SK-N-SH (cell line): ENCODE measurements around the gene ADNP2. TPM values are rescaled to one million over a fixed set of nuclear protein-coding genes. Genes with fewer than 3 reads are reported as not detected.

ENCODE experiments used
- CTCF ChIA-PET: fragments of 300-600, 350-600 bp; formaldehyde crosslinking; extraction: SDS; loops from one replicate; lab custom pipeline; 2021; lab: Yijun Ruan, JAX
- POLR2A ChIA-PET: fragments of 350-600 bp; sonication (Branson Sonifier 250); formaldehyde crosslinking; extraction: SDS; loops from one replicate; lab custom pipeline; 2020; ENCODE audit warnings: antibody characterized with exemption, inconsistent platforms; lab: Yijun Ruan, JAX
- DNase-seq: peaks from one replicate; pipeline ENCODE4 v3.0.0; 2012
- H2AFZ ChIP-seq: fragments of 200-600 bp; sonication (generic); 2 replicates; pipeline ENCODE4 v1.8.1; 2016; ENCODE audit warnings: antibody characterized with exemption, mild to moderate bottlenecking, low read depth
- H3F3A ChIP-seq: fragments of 200-600 bp; sonication (generic); replicated peaks from 2 replicates; pipeline ENCODE3; 2016; ENCODE audit warnings: antibody characterized with exemption, mild to moderate bottlenecking; ENCODE audit not compliant: insufficient read depth
- H3K27ac ChIP-seq, 2 experiments: fragments of 200-500 bp in 1 of 2; fragments of 200-600 bp in 1 of 2; sonication (Bioruptor generic) in 1 of 2; sonication (generic), shearing (Covaris generic) in 1 of 2; 2 replicates each; pipeline versions ENCODE4 v1.5.1 to v1.6.1; 2014 to 2016; ENCODE audit warnings: low read depth in 2 of 2, inconsistent platforms in 1 of 2, low read length in 1 of 2, mild to moderate bottlenecking in 1 of 2, mixed read lengths in 1 of 2
- H3K27me3 ChIP-seq: fragments of 200-600 bp; sonication (generic), shearing (Covaris generic); 2 replicates; pipeline ENCODE4 v1.6.1; 2016; ENCODE audit warnings: mixed run types; ENCODE audit not compliant: insufficient read depth
- H3K36me3 ChIP-seq, 2 experiments: fragments of 200-500 bp in 1 of 2; fragments of 200-600 bp in 1 of 2; sonication (Bioruptor generic) in 1 of 2; sonication (generic) in 1 of 2; replicated peaks in 1 of 2; 2 replicates each; pipeline versions ENCODE3 to v1.5.1; 2014 to 2016; ENCODE audit warnings: low read length in 1 of 2, mild to moderate bottlenecking in 1 of 2; ENCODE audit not compliant: insufficient read depth in 2 of 2, control insufficient read depth in 1 of 2
- H3K4me1 ChIP-seq, 2 experiments: fragments of 200-500 bp in 1 of 2; fragments of 200-600 bp in 1 of 2; sonication (Bioruptor generic) in 1 of 2; sonication (generic), shearing (Covaris generic) in 1 of 2; 2 replicates each; pipeline versions ENCODE4 v1.5.1 to v1.6.1; 2014 to 2016; ENCODE audit warnings: low read depth in 1 of 2, low read length in 1 of 2, mixed run types in 1 of 2; ENCODE audit not compliant: insufficient read depth in 2 of 2, control insufficient read depth in 1 of 2
- H3K4me2 ChIP-seq: fragments of 200-600 bp; sonication (generic), shearing (Covaris generic); 2 replicates; pipeline ENCODE4 v1.6.1; 2017; ENCODE audit warnings: mixed run types
- H3K4me3 ChIP-seq, 2 experiments: fragments of 200-500 bp in 1 of 2; fragments of 200-600 bp in 1 of 2; sonication (Bioruptor generic) in 1 of 2; sonication (generic), shearing (Covaris generic) in 1 of 2; 2 replicates each; pipeline versions ENCODE4 v1.5.1 to v1.8.1; 2014 to 2016; ENCODE audit warnings: low read depth in 2 of 2, inconsistent platforms in 1 of 2, low read length in 1 of 2, mild to moderate bottlenecking in 1 of 2, mixed read lengths in 1 of 2, moderate library complexity in 1 of 2
- H3K79me2 ChIP-seq: fragments of 200-600 bp; sonication (generic); 2 replicates; pipeline ENCODE4 v1.8.1; 2017; ENCODE audit warnings: mild to moderate bottlenecking; ENCODE audit not compliant: insufficient read depth
- H3K9ac ChIP-seq: fragments of 200-600 bp; sonication (generic); 2 replicates; pipeline ENCODE4 v1.6.1; 2017; ENCODE audit warnings: mixed run types
- H3K9me2 ChIP-seq: fragments of 200-600 bp; sonication (generic); 2 replicates; pipeline ENCODE4 v1.6.1; 2017; ENCODE audit warnings: mixed run types
- H3K9me3 ChIP-seq: fragments of 200-600 bp; sonication (generic); 2 replicates; pipeline ENCODE4 v1.6.1; 2017; ENCODE audit warnings: mixed run types, mild to moderate bottlenecking, moderate library complexity
- H4K20me1 ChIP-seq: fragments of 200-600 bp; sonication (generic); 2 replicates; pipeline ENCODE4 v1.6.1; 2017; ENCODE audit warnings: mild to moderate bottlenecking, mixed run types; ENCODE audit not compliant: insufficient read depth
- ELF1 ChIP-seq: IDR thresholded peaks from 2 replicates; pipeline ENCODE4 v1.4.0; 2012
- FOSL2 ChIP-seq: IDR thresholded peaks from 2 replicates; pipeline ENCODE4 v1.4.0; 2012; ENCODE audit warnings: low read depth, mild to moderate bottlenecking, moderate library complexity, borderline replicate concordance
- FOXJ3 ChIP-seq: sonication (generic); formaldehyde crosslinking; IDR thresholded peaks from 2 replicates; pipeline ENCODE4 v1.5.1; 2020; ENCODE audit warnings: mild to moderate bottlenecking, missing genetic modification reagents
- FOXM1 ChIP-seq: IDR thresholded peaks from 2 replicates; pipeline ENCODE4 v1.4.0; 2012; ENCODE audit warnings: low read depth, mild to moderate bottlenecking
- GATA2 ChIP-seq: sonication (generic); formaldehyde crosslinking; IDR thresholded peaks from 2 replicates; pipeline ENCODE4 v1.5.0; 2020; ENCODE audit warnings: mild to moderate bottlenecking, missing genetic modification reagents
- IRF3 ChIP-seq: fragments of 150-350 bp; IDR thresholded peaks from 2 replicates; pipeline ENCODE4 v1.6.1; 2016; ENCODE audit warnings: mild to moderate bottlenecking, low read depth, low read length
- NFIC ChIP-seq: IDR thresholded peaks from 2 replicates; pipeline ENCODE4 v1.4.0; 2012; ENCODE audit warnings: borderline replicate concordance
- NRF1 ChIP-seq: IDR thresholded peaks from 2 replicates; pipeline ENCODE4 v1.6.1; 2012; ENCODE audit warnings: low read depth, mild to moderate bottlenecking, low read length
- PBX3 ChIP-seq: IDR thresholded peaks from 2 replicates; pipeline ENCODE4; 2012
- POLR2AphosphoS5 ChIP-seq: IDR thresholded peaks from 2 replicates; pipeline ENCODE4 v1.6.1; 2012; ENCODE audit warnings: low read depth, low read length
- RFX5 ChIP-seq: IDR thresholded peaks from 2 replicates; pipeline ENCODE4 v1.6.1; 2012; ENCODE audit warnings: mild to moderate bottlenecking, improper control_type of control experiment, low read length
- TEAD4 ChIP-seq: IDR thresholded peaks from 2 replicates; pipeline ENCODE4 v1.4.0; 2012; ENCODE audit warnings: mild to moderate bottlenecking, borderline replicate concordance; ENCODE audit not compliant: insufficient read depth
- YY1 ChIP-seq: IDR thresholded peaks from 2 replicates; pipeline ENCODE4 v1.4.0; 2012; ENCODE audit warnings: low read depth, mild to moderate bottlenecking
- WGBS: methylation state at CpG from one replicate; pipeline ENCODE4 v1.1.6; 2017; ENCODE audit warnings: low lambda C conversion rate; 5-methylcytosine and 5-hydroxymethylcytosine counted together
- polyA plus RNA-seq, 3 experiments: library from polyadenylated mRNA; depleted of rRNA; stranded (reverse); fragments of >200 nt; gene quantifications; 2 replicates each; pipeline ENCODE4 v1.2.3, GENCODE V29; 2012
- TF ChIP-seq, protein P1 (sequence below): IDR thresholded peaks from 2 replicates; pipeline ENCODE4 v1.4.0; 2012; ENCODE audit warnings: low read depth, borderline replicate concordance

ADNP2 gene
- polyA plus RNA-seq, 1 of the 3 experiments (the other 2 are of a cell fraction) = 4.3 TPM

DNA sequence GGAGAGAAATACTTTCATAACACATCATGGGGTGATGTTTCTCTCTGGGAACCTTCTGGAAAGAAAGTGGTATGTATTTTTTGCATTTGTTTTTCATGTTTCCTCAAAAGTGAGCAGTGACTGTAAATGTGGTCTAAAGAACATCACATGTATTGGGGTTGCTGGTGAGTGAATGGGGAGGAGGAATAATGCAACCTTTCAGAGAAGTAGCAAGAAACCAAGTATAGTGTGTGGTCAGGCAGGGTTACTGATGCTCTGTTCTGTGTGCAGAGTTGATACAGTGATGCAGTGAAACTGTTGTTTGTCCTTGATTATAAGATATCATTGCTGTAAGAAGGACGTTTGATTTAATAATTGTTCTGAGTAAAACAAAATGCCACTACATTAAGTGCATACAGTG is 24.1 kb downstream of the ADNP2 start (continued):
- TF ChIP-seq IRF3 (no peak), POLR2AphosphoS5 (no peak), FOXM1 (no peak), GATA2 (CRISPR knock-in tag) (no peak), PBX3 (no peak)
- TF ChIP-seq, protein P1, sequence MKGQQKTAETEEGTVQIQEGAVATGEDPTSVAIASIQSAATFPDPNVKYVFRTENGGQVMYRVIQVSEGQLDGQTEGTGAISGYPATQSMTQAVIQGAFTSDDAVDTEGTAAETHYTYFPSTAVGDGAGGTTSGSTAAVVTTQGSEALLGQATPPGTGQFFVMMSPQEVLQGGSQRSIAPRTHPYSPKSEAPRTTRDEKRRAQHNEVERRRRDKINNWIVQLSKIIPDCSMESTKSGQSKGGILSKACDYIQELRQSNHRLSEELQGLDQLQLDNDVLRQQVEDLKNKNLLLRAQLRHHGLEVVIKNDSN = no peak

- no peaks in the 10 kb centered on the region for H3K9me2 ChIP-seq
- POLR2A ChIA-PET = no interaction called here
- CTCF ChIA-PET = no interaction called here
- H3K27me3 ChIP-seq = no peaks in the 10 kb centered on the region
- peaks cover 51 to 71% of the 10 kb centered on the region in 2 experiments for H3K36me3 ChIP-seq
- H3K4me2 ChIP-seq = no peak overlapping the region
- H3K4me3 ChIP-seq = no peak overlapping the region
- H3K79me2 ChIP-seq = peaks cover 52% of the 10 kb centered on the region
- no peak overlapping the region for H2AFZ ChIP-seq
- no peaks in the 10 kb centered on the region for H3K9me3 ChIP-seq
- H4K20me1 ChIP-seq = peaks cover 12% of the 10 kb centered on the region
- DNase-seq = no peak
- no peak overlapping the region for H3K9ac ChIP-seq
- no peak for TF ChIP-seq TEAD4
- no peak for TF ChIP-seq FOSL2
- TF ChIP-seq NRF1 = no peak
- no peak for TF ChIP-seq YY1
- no peak for TF ChIP-seq NFIC
- no peak for TF ChIP-seq IRF3
- TF ChIP-seq ELF1 = no peak
- TF ChIP-seq RFX5 = no peak
- no peak for TF ChIP-seq FOXJ3 (CRISPR knock-in tag)
- no peaks in the 10 kb centered on the region for H3F3A ChIP-seq
- 87% methylated on average over 1 of the region's 1 CpG for WGBS
- H3K27ac ChIP-seq = no peak overlapping the region
- peaks cover 4 to 15% of the 10 kb centered on the region in 2 experiments; a peak in 1 of 4 replicates for H3K4me1 ChIP-seq
Observed at GRCh38 chr18:80135136-80135535, 26.1 kb downstream of the ADNP2 start.
